ENCODE results near the gene LPP. TPM values are rescaled to one million over a fixed set of nuclear protein-coding genes. Genes with fewer than 3 reads are reported as not detected.

The LPP gene
- total RNA-seq, 1 donor from 2014 or later: 28.2 TPM

- H3K9ac ChIP-seq (ENCODE audit: low read depth in 1 of 3, low read length in 3 of 3): no peak overlapping the region
- peak overlapping the region; percentile 48 for H3K27ac ChIP-seq (ENCODE audit: low read depth, low read length)
- no peaks in the 10 kb centered on the region for H3K27me3 ChIP-seq (ENCODE audit: control insufficient read depth in 3 of 3, insufficient read depth in 3 of 3, low read length in 3 of 3)
These were observed 608.0 kb downstream of the LPP start for GRCh38 chr3:188761964-188762363.

GRCh38 chr3:188764609-188765008, 610.7 kb downstream of the LPP start:
- no peak overlapping the region for H3K4me3 ChIP-seq (ENCODE audit: low read length in 3 of 3)
- peaks cover 0 to 6% (median 0%) of the 10 kb centered on the region in 3 donors for H3K36me3 ChIP-seq (ENCODE audit: control insufficient read depth in 3 of 3, insufficient read depth in 3 of 3, low read length in 3 of 3)
- H3K27ac ChIP-seq (ENCODE audit: low read depth, low read length): no peak overlapping the region
- H3K27me3 ChIP-seq (ENCODE audit: control insufficient read depth in 3 of 3, insufficient read depth in 3 of 3, low read length in 3 of 3): no peaks in the 10 kb centered on the region
- H3K4me1 ChIP-seq (ENCODE audit: control insufficient read depth in 3 of 3, insufficient read depth in 3 of 3, low read length in 3 of 3): peaks cover 0 to 18% (median 6%) of the 10 kb centered on the region in 3 donors
- H3K9me3 ChIP-seq (ENCODE audit: control insufficient read depth in 3 of 3, low read length in 3 of 3): no peaks in the 10 kb centered on the region
- no peak overlapping the region for H3K9ac ChIP-seq (ENCODE audit: low read depth in 1 of 3, low read length in 3 of 3)

More at GRCh38 chr3:188761964-188762363, 608.0 kb downstream of the LPP start:
- Histone ChIP-seq H3K4me3 (ENCODE audit: low read length in 3 of 3) (no peak overlapping the region), H3K36me3 (ENCODE audit: control insufficient read depth in 3 of 3, insufficient read depth in 3 of 3, low read length in 3 of 3) (peaks cover 0 to 6% (median 0%) of the 10 kb centered on the region in 3 donors), H3K9me3 (ENCODE audit: control insufficient read depth in 3 of 3, low read length in 3 of 3) (no peaks in the 10 kb centered on the region), H3K4me1 (ENCODE audit: control insufficient read depth in 3 of 3, insufficient read depth in 3 of 3, low read length in 3 of 3) (peaks cover 0 to 18% (median 6%) of the 10 kb centered on the region in 3 donors)

- H3K27me3 ChIP-seq (ENCODE audit: control insufficient read depth in 3 of 3, insufficient read depth in 3 of 3, low read length in 3 of 3): no peaks in the 10 kb centered on the region
- no peaks in the 10 kb centered on the region for H3K36me3 ChIP-seq (ENCODE audit: control insufficient read depth in 3 of 3, insufficient read depth in 3 of 3, low read length in 3 of 3)
- no peak overlapping the region for H3K27ac ChIP-seq (ENCODE audit: low read depth, low read length)
- no peak overlapping the region for H3K9ac ChIP-seq (ENCODE audit: low read depth in 1 of 3, low read length in 3 of 3)
- no peaks in the 10 kb centered on the region for H3K9me3 ChIP-seq (ENCODE audit: control insufficient read depth in 3 of 3, low read length in 3 of 3)
- peaks cover 0 to 7% (median 5%) of the 10 kb centered on the region in 3 donors for H3K4me1 ChIP-seq (ENCODE audit: control insufficient read depth in 3 of 3, insufficient read depth in 3 of 3, low read length in 3 of 3)
- no peak overlapping the region for H3K4me3 ChIP-seq (ENCODE audit: low read length in 3 of 3)
These were observed 615.9 kb downstream of the LPP start for GRCh38 chr3:188769831-188770230.

GRCh38 chr3:188772886-188773285, 618.9 kb downstream of the LPP start:
- H3K27ac ChIP-seq (ENCODE audit: low read depth, low read length): no peak overlapping the region
- H3K4me1 ChIP-seq (ENCODE audit: control insufficient read depth in 3 of 3, insufficient read depth in 3 of 3, low read length in 3 of 3): peaks cover 0 to 5% (median 0%) of the 10 kb centered on the region in 3 donors
- no peaks in the 10 kb centered on the region for H3K27me3 ChIP-seq (ENCODE audit: control insufficient read depth in 3 of 3, insufficient read depth in 3 of 3, low read length in 3 of 3)
- H3K9me3 ChIP-seq (ENCODE audit: control insufficient read depth in 3 of 3, low read length in 3 of 3): no peaks in the 10 kb centered on the region
- H3K36me3 ChIP-seq (ENCODE audit: control insufficient read depth in 3 of 3, insufficient read depth in 3 of 3, low read length in 3 of 3): no peaks in the 10 kb centered on the region
- H3K4me3 ChIP-seq (ENCODE audit: low read length in 3 of 3): no peak overlapping the region
- no peak overlapping the region for H3K9ac ChIP-seq (ENCODE audit: low read depth in 1 of 3, low read length in 3 of 3)

- Histone ChIP-seq H3K27ac (ENCODE audit: low read depth, low read length) (no peak overlapping the region), H3K27me3 (ENCODE audit: control insufficient read depth in 3 of 3, insufficient read depth in 3 of 3, low read length in 3 of 3) (no peaks in the 10 kb centered on the region), H3K9ac (ENCODE audit: low read depth in 1 of 3, low read length in 3 of 3) (no peak overlapping the region), H3K4me3 (ENCODE audit: low read length in 3 of 3) (no peak overlapping the region), H3K36me3 (ENCODE audit: control insufficient read depth in 3 of 3, insufficient read depth in 3 of 3, low read length in 3 of 3) (no peaks in the 10 kb centered on the region), H3K4me1 (ENCODE audit: control insufficient read depth in 3 of 3, insufficient read depth in 3 of 3, low read length in 3 of 3) (peaks cover 2 to 10% (median 5%) of the 10 kb centered on the region in 3 donors), H3K9me3 (ENCODE audit: control insufficient read depth in 3 of 3, low read length in 3 of 3) (no peaks in the 10 kb centered on the region)
These were observed 621.5 kb downstream of the LPP start for GRCh38 chr3:188775412-188775811.

- no peaks in the 10 kb centered on the region for H3K27me3 ChIP-seq (ENCODE audit: control insufficient read depth in 3 of 3, insufficient read depth in 3 of 3, low read length in 3 of 3)
- peaks cover 5 to 19% (median 14%) of the 10 kb centered on the region in 3 donors for H3K4me1 ChIP-seq (ENCODE audit: control insufficient read depth in 3 of 3, insufficient read depth in 3 of 3, low read length in 3 of 3)
- H3K4me3 ChIP-seq (ENCODE audit: low read length in 3 of 3): no peak overlapping the region
- H3K9ac ChIP-seq (ENCODE audit: low read depth in 1 of 3, low read length in 3 of 3): no peak overlapping the region
- no peak overlapping the region for H3K27ac ChIP-seq (ENCODE audit: low read depth, low read length)
- H3K36me3 ChIP-seq (ENCODE audit: control insufficient read depth in 3 of 3, insufficient read depth in 3 of 3, low read length in 3 of 3): no peaks in the 10 kb centered on the region
- no peaks in the 10 kb centered on the region for H3K9me3 ChIP-seq (ENCODE audit: control insufficient read depth in 3 of 3, low read length in 3 of 3)
These were observed 622.5 kb downstream of the LPP start for GRCh38 chr3:188776447-188776846.

- Histone ChIP-seq H3K9ac (ENCODE audit: low read depth in 1 of 3, low read length in 3 of 3) (no peak overlapping the region), H3K4me1 (ENCODE audit: control insufficient read depth in 3 of 3, insufficient read depth in 3 of 3, low read length in 3 of 3) (peaks cover 5 to 20% (median 15%) of the 10 kb centered on the region in 3 donors), H3K27me3 (ENCODE audit: control insufficient read depth in 3 of 3, insufficient read depth in 3 of 3, low read length in 3 of 3) (no peaks in the 10 kb centered on the region), H3K9me3 (ENCODE audit: control insufficient read depth in 3 of 3, low read length in 3 of 3) (no peaks in the 10 kb centered on the region), H3K4me3 (ENCODE audit: low read length in 3 of 3) (no peak overlapping the region), H3K27ac (ENCODE audit: low read depth, low read length) (no peak overlapping the region), H3K36me3 (ENCODE audit: control insufficient read depth in 3 of 3, insufficient read depth in 3 of 3, low read length in 3 of 3) (no peaks in the 10 kb centered on the region)
These were observed 624.3 kb downstream of the LPP start for GRCh38 chr3:188778091-188778852.

- Histone ChIP-seq H3K9ac (ENCODE audit: low read depth in 1 of 3, low read length in 3 of 3) (no peak overlapping the region), H3K27me3 (ENCODE audit: control insufficient read depth in 3 of 3, insufficient read depth in 3 of 3, low read length in 3 of 3) (no peaks in the 10 kb centered on the region), H3K36me3 (ENCODE audit: control insufficient read depth in 3 of 3, insufficient read depth in 3 of 3, low read length in 3 of 3) (no peaks in the 10 kb centered on the region), H3K4me3 (ENCODE audit: low read length in 3 of 3) (no peak overlapping the region), H3K9me3 (ENCODE audit: control insufficient read depth in 3 of 3, low read length in 3 of 3) (no peaks in the 10 kb centered on the region), H3K4me1 (ENCODE audit: control insufficient read depth in 3 of 3, insufficient read depth in 3 of 3, low read length in 3 of 3) (peaks cover 5 to 20% (median 15%) of the 10 kb centered on the region in 3 donors), H3K27ac (ENCODE audit: low read depth, low read length) (peak overlapping the region; percentile 89)
These were observed 625.5 kb downstream of the LPP start for GRCh38 chr3:188779281-188779980.

GRCh38 chr3:188780193-188781147, 626.5 kb downstream of the LPP start:
- Histone ChIP-seq H3K9ac (ENCODE audit: low read depth in 1 of 3, low read length in 3 of 3) (no peak overlapping the region), H3K36me3 (ENCODE audit: control insufficient read depth in 3 of 3, insufficient read depth in 3 of 3, low read length in 3 of 3) (no peaks in the 10 kb centered on the region), H3K27me3 (ENCODE audit: control insufficient read depth in 3 of 3, insufficient read depth in 3 of 3, low read length in 3 of 3) (no peaks in the 10 kb centered on the region), H3K9me3 (ENCODE audit: control insufficient read depth in 3 of 3, low read length in 3 of 3) (no peaks in the 10 kb centered on the region), H3K27ac (ENCODE audit: low read depth, low read length) (peak overlapping the region; percentile 89), H3K4me3 (ENCODE audit: low read length in 3 of 3) (no peak overlapping the region), H3K4me1 (ENCODE audit: control insufficient read depth in 3 of 3, insufficient read depth in 3 of 3, low read length in 3 of 3) (peaks cover 5 to 20% (median 15%) of the 10 kb centered on the region in 3 donors)
